ENCODE results near the gene GAB4. TPM values are rescaled to one million over a fixed set of nuclear protein-coding genes. Genes with fewer than 3 reads are reported as not detected.

GAB4 gene
- total and polyA plus RNA-seq, 2 donors (not counting 3 experiments of a cell fraction or from before 2014, with no cell fraction given): not detected

GRCh38 chr22:16953206-16954059, 54.6 kb downstream of the GAB4 start:
- Histone ChIP-seq H3K4me1 (ENCODE audit: control insufficient read depth, extremely low read depth, insufficient read depth, low read length) (no peaks in the 10 kb centered on the region), H2AFZ (ENCODE audit: low read depth, low read length) (no peak overlapping the region), H4K20me1 (replicated peaks; ENCODE audit: control insufficient read depth, extremely low read depth, insufficient read depth, low read length) (no peaks in the 10 kb centered on the region), H3K9me1 (replicated peaks; ENCODE audit: control insufficient read depth, extremely low read depth, insufficient read depth, low read length) (no peaks in the 10 kb centered on the region), H3K27me3 (ENCODE audit: control insufficient read depth in 2 of 2, insufficient read depth in 2 of 2, low read length in 2 of 2) (no peaks in the 10 kb centered on the region), H3K36me3 (ENCODE audit: control insufficient read depth in 2 of 2, extremely low read depth in 1 of 2, insufficient read depth in 2 of 2, low read length in 2 of 2) (no peaks in the 10 kb centered on the region), H3K9ac (replicated peaks; ENCODE audit: extremely low read depth, insufficient read depth, low read length) (no peak overlapping the region), H3K79me2 (ENCODE audit: control insufficient read depth, insufficient read depth, low read length) (no peaks in the 10 kb centered on the region), H3K4me2 (ENCODE audit: insufficient read depth, low read length) (no peak overlapping the region), H3K27ac (ENCODE audit: insufficient read depth, low read depth, low read length) (no peak overlapping the region), H3K4me3 (replicated peaks in 1 of 3; ENCODE audit: insufficient read depth in 1 of 3, low read depth in 1 of 3, low read length in 3 of 3) (no peak overlapping the region), H3K9me3 (replicated peaks; ENCODE audit: control insufficient read depth, insufficient read depth, low read length) (no peaks in the 10 kb centered on the region)
- dilution Hi-C loops (cut with MboI; ENCODE audit: extremely low pct_ligation_motif_present, low sequenced_read_pairs): no loop called here
- DNase-seq (ENCODE audit: low read depth, low spot score) (no peak), FAIRE-seq (no peak)
- intact Hi-C loops (cut with micrococcal nuclease): no loop called here
- BruUV-seq (replicated peaks): no TSS peak
- ChIA-PET POLR2A (no interaction called here), CTCF (no interaction called here)
- no peak for TF ChIP-seq JUN (IDR thresholded peaks at IDR 0.05; ENCODE audit: borderline replicate concordance, insufficient read depth, insufficient read length, low read depth)
- no peak for TF ChIP-seq MAX (IDR thresholded peaks at IDR 0.05; ENCODE audit: insufficient read depth, insufficient read length)

- intact Hi-C loops (cut with micrococcal nuclease) (no loop called here), dilution Hi-C loops (cut with MboI; ENCODE audit: extremely low pct_ligation_motif_present, low sequenced_read_pairs) (no loop called here)
- Histone ChIP-seq H4K20me1 (replicated peaks; ENCODE audit: control insufficient read depth, extremely low read depth, insufficient read depth, low read length) (no peaks in the 10 kb centered on the region), H3K9me1 (replicated peaks; ENCODE audit: control insufficient read depth, extremely low read depth, insufficient read depth, low read length) (no peaks in the 10 kb centered on the region), H3K4me1 (ENCODE audit: control insufficient read depth, extremely low read depth, insufficient read depth, low read length) (no peaks in the 10 kb centered on the region), H3K4me2 (ENCODE audit: insufficient read depth, low read length) (no peak overlapping the region), H3K79me2 (ENCODE audit: control insufficient read depth, insufficient read depth, low read length) (no peaks in the 10 kb centered on the region), H3K9ac (replicated peaks; ENCODE audit: extremely low read depth, insufficient read depth, low read length) (no peak overlapping the region), H3K9me3 (replicated peaks; ENCODE audit: control insufficient read depth, insufficient read depth, low read length) (no peaks in the 10 kb centered on the region), H2AFZ (ENCODE audit: low read depth, low read length) (no peak overlapping the region), H3K27me3 (ENCODE audit: control insufficient read depth in 2 of 2, insufficient read depth in 2 of 2, low read length in 2 of 2) (no peaks in the 10 kb centered on the region), H3K4me3 (replicated peaks in 1 of 3; ENCODE audit: insufficient read depth in 1 of 3, low read depth in 1 of 3, low read length in 3 of 3) (no peak overlapping the region), H3K36me3 (ENCODE audit: control insufficient read depth in 2 of 2, extremely low read depth in 1 of 2, insufficient read depth in 2 of 2, low read length in 2 of 2) (no peaks in the 10 kb centered on the region), H3K27ac (ENCODE audit: insufficient read depth, low read depth, low read length) (no peak overlapping the region)
- DNase-seq (ENCODE audit: low read depth, low spot score): no peak
- ChIA-PET CTCF (no interaction called here), POLR2A (no interaction called here)
- no peak for FAIRE-seq
- no TSS peak for BruUV-seq (replicated peaks)
- TF ChIP-seq POLR2AphosphoS5 (IDR thresholded peaks at IDR 0.05; ENCODE audit: insufficient read depth, low read depth, low read length): no peak
- TF ChIP-seq CTCF (IDR thresholded peaks at IDR 0.05; ENCODE audit: extremely low read depth in 1 of 2, insufficient read depth in 1 of 2, low read depth in 1 of 2, low read length in 2 of 2): no peak
- TF ChIP-seq JUN (IDR thresholded peaks at IDR 0.05; ENCODE audit: borderline replicate concordance, insufficient read depth, insufficient read length, low read depth): no peak
- no peak for TF ChIP-seq POLR2A (IDR thresholded peaks at IDR 0.05; ENCODE audit: low read depth, low read length)
- no peak for TF ChIP-seq MAX (IDR thresholded peaks at IDR 0.05; ENCODE audit: insufficient read depth, insufficient read length)
- no peak for TF ChIP-seq EZH2 (IDR thresholded peaks at IDR 0.05; ENCODE audit: borderline replicate concordance, low read depth, low read length, severe bottlenecking)
- TF ChIP-seq GATA2 (IDR thresholded peaks at IDR 0.05; ENCODE audit: insufficient read depth, insufficient read length, low read depth, low read length): no peak
- no peak for TF ChIP-seq MYC (IDR thresholded peaks at IDR 0.05; ENCODE audit: low read depth, low read length)
- no peak for TF ChIP-seq FOS (IDR thresholded peaks at IDR 0.05; ENCODE audit: borderline replicate concordance, insufficient read depth, low read length)
Measured at GRCh38 chr22:16949561-16949960, 58.5 kb downstream of the GAB4 start.
